H1 (cell line): ENCODE results near the gene RUVBL2. TPM values are rescaled to one million over a fixed set of nuclear protein-coding genes. Genes with fewer than 3 reads are reported as not detected.

Experiments
- BCL11A ChIP-seq, 2 experiments: IDR thresholded peaks; one replicate each; pipeline ENCODE4 v1.6.1; 2011; ENCODE audit warnings: low read depth in 2 of 2, low read length in 2 of 2, mild to moderate bottlenecking in 2 of 2
- FOSL1 ChIP-seq: IDR thresholded peaks from 2 replicates; pipeline ENCODE4 v1.6.1; 2011; ENCODE audit warnings: mild to moderate bottlenecking, low read depth, low read length, moderate library complexity; ENCODE audit not compliant: insufficient read depth
- TCF12 ChIP-seq: IDR thresholded peaks from 2 replicates; pipeline ENCODE4 v1.6.1; 2011; ENCODE audit warnings: low read depth, mild to moderate bottlenecking, low read length
- polyA plus RNA-seq, 7 experiments: library from polyadenylated mRNA; depleted of rRNA in 3 of 7; stranded (reverse) in 5 of 7; unstranded in 2 of 7; fragments of >200 nt in 5 of 7; fragments of 200-250 nt in 2 of 7; gene quantifications; 1 replicate in 5 of 7; 2 replicates in 1 of 7; 4 replicates in 1 of 7; pipeline versions ENCODE4 v1.2.1 to v1.2.3, GENCODE V29; 2011 to 2013; ENCODE audit warnings: missing spikeins in 2 of 7, mixed read lengths in 2 of 7
- total RNA-seq: library from RNA; stranded (reverse); fragmentation: NEBNext Ultra II Directional; extraction: Animal tissue kit (Norgen Biotek cat#: 25700); gene quantifications from 2 replicates; pipeline ENCODE4 v1.2.1, GENCODE V29; 2021
- TF ChIP-seq, protein P1 (sequence below): IDR thresholded peaks from 2 replicates; pipeline ENCODE4 v1.6.1; 2012; ENCODE audit warnings: inconsistent platforms

The RUVBL2 gene
- total and polyA plus RNA-seq, 2 of the 8 experiments (the other 6 are each of a cell fraction or from before 2014, with no cell fraction given) = 152 to 247 TPM

DNA sequence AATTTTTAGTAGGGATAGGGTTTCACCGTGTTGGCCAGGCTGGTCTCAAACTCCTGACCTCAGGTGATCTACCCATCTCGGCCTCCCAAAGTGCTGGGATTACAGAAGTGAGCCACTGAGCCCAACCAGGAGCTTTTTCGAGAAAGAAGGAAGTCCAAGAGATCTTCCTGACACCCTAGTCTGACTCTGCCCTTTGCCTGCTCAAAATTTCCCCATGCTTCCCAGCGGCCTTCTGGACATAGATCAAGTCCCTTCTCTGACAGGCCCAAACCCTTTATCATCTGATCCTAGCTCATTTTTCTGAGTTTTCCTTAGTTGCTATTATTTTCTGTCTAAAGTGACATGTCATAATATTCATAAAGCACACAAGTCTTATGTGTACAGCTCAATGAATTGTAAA, 40.5 kb upstream of the RUVBL2 start (continued):
- TF ChIP-seq, protein P1, sequence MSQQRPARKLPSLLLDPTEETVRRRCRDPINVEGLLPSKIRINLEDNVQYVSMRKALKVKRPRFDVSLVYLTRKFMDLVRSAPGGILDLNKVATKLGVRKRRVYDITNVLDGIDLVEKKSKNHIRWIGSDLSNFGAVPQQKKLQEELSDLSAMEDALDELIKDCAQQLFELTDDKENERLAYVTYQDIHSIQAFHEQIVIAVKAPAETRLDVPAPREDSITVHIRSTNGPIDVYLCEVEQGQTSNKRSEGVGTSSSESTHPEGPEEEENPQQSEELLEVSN = no peak
- no peak for TF ChIP-seq TCF12
- no peak for TF ChIP-seq BCL11A (IDR thresholded peaks at IDR 0.05; ENCODE audit: low read depth in 2 of 2, low read length in 2 of 2)
- no peak for TF ChIP-seq FOSL1
